ENCODE data around the gene C17orf58.

GRCh38 chr17:67993998-67994361, 2.3 kb downstream of the C17orf58 start:
- no peak for TF ChIP-seq CTCF (IDR thresholded peaks at IDR 0.05)
- TF ChIP-seq EZH2 (IDR thresholded peaks at IDR 0.05): no peak
